Esophagus squamous epithelium (tissue), 5 donors: ENCODE data around the gene RPTOR. TPM values are rescaled to one million over a fixed set of nuclear protein-coding genes. Genes with fewer than 3 reads are reported as not detected.
"Not testable (repeated sequence)": the region's sequence is repeated elsewhere in the genome, so short reads cannot be mapped to it uniquely, and the experiment has no call there.

ENCODE experiments used
- DNase-seq: peaks from one replicate; lab custom pipeline; 2025; lab: John Stamatoyannopoulos, UW
- H3K27ac ChIP-seq, 4 donors: fragments of 200-600 bp; sonication (generic); one replicate each; pipeline ENCODE4 v1.5.1; 2016 to 2019; ENCODE audit warnings: mild to moderate bottlenecking in 1 of 4
- H3K27me3 ChIP-seq, 4 donors: fragments of 200-600 bp; sonication (generic); 1 replicate in 3 of 4; 2 replicates in 1 of 4; pipeline versions ENCODE4 v1.5.1 to v1.6.0; 2017 to 2021; ENCODE audit warnings: antibody characterized with exemption in 1 of 4
- H3K36me3 ChIP-seq, 3 donors: fragments of 200-600 bp; sonication (generic); one replicate each; pipeline ENCODE4 v1.5.1; 2016 to 2019
- H3K4me1 ChIP-seq, 3 donors: fragments of 200-600 bp; sonication (generic); one replicate each; pipeline ENCODE4 v1.5.1; 2017 to 2019
- H3K4me3 ChIP-seq, 4 donors: fragments of 200-600 bp; sonication (generic); 1 replicate in 3 of 4; 2 replicates in 1 of 4; pipeline ENCODE4 v1.5.1; 2016 to 2019; ENCODE audit warnings: mild to moderate bottlenecking in 2 of 4, moderate library complexity in 1 of 4
- H3K9me3 ChIP-seq, 3 donors: fragments of 200-600 bp; sonication (generic); one replicate each; pipeline ENCODE4 v1.5.1; 2016 to 2019
- POLR2A ChIP-seq, 4 donors: fragments of 450-650 bp; IDR thresholded peaks; one replicate each; pipeline ENCODE4 v1.6.1; 2017; ENCODE audit warnings: antibody characterized with exemption in 4 of 4, mild to moderate bottlenecking in 4 of 4, moderate library complexity in 3 of 4
- WGBS, 2 donors: methylation state at CpG; one replicate each; pipeline ENCODE4 v1.1.5; 2018; 5-methylcytosine and 5-hydroxymethylcytosine counted together
- intact Hi-C: fragments of 100-400 bp; cut with DNase I; formaldehyde crosslinking; loops from one replicate; pipeline ENCODE4 v1.15.0; 2022
- total RNA-seq, 4 donors: library from RNA; depleted of rRNA; stranded (reverse); fragments of >200 nt; gene quantifications; one replicate each; pipeline ENCODE4 v1.1.0, GENCODE V29; 2016
- TF ChIP-seq, protein P1 (sequence below), 6 experiments: fragments of 450-650 bp in 4 of 6; fragments of 200-600 bp in 2 of 6; sonication (generic) in 2 of 6; IDR thresholded peaks; one replicate each; pipeline ENCODE4 v1.5.1; 2016 to 2019; ENCODE audit warnings: antibody characterized with exemption in 6 of 6, mild to moderate bottlenecking in 4 of 6, moderate library complexity in 4 of 6
- donor health status: DM: yes; HTN: yes; CAD: no.

Gene RPTOR
- total RNA-seq, 4 donors from 2014 or later, result 11.7 to 27.8 (median 22.8) TPM

DNA sequence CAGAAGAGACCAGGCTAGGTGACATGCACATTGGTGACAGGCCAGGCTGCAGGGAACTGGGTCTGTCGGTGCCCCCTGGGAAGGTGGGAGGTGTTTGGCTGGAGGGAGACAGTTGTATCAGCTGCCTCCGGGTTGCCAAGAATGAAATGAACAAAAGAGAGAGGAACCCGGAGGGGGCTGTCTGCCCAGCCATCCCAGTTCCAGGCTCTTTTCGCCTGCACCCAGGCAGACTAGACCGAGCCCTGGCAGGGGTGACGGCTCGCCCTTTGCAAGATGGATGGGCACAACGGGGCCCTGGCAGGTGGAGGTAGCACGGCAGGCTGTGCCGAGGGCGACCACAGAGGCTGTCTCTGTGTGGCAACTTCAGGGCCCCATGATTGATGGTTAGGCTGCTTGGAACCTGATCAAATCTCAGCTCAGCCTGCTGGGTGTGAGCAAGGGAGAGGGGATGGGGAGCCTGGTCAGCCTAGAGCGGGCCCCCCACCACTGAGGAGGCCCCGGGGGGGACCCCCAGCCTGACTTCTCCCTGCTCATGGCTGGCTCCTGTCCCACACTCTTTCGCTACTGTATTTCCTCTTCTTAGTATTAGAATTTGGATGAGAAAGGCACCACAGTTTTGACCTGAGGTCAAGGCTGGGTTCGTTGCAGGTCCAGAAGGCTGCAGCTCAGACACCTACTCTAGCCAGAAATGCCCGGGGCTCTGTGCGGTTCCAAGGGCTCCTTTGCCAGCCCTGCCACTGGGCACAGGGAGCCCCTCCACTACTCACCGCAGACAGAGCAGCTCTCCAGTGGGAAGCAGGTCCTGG is 328.1 kb downstream of the RPTOR start:
- no peaks in the 10 kb centered on the region for H3K27me3 ChIP-seq
- no peak overlapping the region for H3K27ac ChIP-seq
- no peaks in the 10 kb centered on the region for H3K9me3 ChIP-seq
- H3K4me3 ChIP-seq, result no peak overlapping the region
- WGBS, 2 donors, result 64 to 71% methylated on average over 7 to 8 of the region's 18 CpGs
- intact Hi-C loops, result no loop called here
- peaks cover 0 to 23% (median 0%) of the 10 kb centered on the region in 3 donors for H3K4me1 ChIP-seq
- peaks cover 0 to 42% (median 0%) of the 10 kb centered on the region in 3 donors for H3K36me3 ChIP-seq
- no peak for TF ChIP-seq POLR2A (IDR thresholded peaks at IDR 0.05)
- TF ChIP-seq, protein P1, sequence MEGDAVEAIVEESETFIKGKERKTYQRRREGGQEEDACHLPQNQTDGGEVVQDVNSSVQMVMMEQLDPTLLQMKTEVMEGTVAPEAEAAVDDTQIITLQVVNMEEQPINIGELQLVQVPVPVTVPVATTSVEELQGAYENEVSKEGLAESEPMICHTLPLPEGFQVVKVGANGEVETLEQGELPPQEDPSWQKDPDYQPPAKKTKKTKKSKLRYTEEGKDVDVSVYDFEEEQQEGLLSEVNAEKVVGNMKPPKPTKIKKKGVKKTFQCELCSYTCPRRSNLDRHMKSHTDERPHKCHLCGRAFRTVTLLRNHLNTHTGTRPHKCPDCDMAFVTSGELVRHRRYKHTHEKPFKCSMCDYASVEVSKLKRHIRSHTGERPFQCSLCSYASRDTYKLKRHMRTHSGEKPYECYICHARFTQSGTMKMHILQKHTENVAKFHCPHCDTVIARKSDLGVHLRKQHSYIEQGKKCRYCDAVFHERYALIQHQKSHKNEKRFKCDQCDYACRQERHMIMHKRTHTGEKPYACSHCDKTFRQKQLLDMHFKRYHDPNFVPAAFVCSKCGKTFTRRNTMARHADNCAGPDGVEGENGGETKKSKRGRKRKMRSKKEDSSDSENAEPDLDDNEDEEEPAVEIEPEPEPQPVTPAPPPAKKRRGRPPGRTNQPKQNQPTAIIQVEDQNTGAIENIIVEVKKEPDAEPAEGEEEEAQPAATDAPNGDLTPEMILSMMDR (IDR thresholded peaks at IDR 0.05), result no peak
- DNase-seq, result no peak

DNA sequence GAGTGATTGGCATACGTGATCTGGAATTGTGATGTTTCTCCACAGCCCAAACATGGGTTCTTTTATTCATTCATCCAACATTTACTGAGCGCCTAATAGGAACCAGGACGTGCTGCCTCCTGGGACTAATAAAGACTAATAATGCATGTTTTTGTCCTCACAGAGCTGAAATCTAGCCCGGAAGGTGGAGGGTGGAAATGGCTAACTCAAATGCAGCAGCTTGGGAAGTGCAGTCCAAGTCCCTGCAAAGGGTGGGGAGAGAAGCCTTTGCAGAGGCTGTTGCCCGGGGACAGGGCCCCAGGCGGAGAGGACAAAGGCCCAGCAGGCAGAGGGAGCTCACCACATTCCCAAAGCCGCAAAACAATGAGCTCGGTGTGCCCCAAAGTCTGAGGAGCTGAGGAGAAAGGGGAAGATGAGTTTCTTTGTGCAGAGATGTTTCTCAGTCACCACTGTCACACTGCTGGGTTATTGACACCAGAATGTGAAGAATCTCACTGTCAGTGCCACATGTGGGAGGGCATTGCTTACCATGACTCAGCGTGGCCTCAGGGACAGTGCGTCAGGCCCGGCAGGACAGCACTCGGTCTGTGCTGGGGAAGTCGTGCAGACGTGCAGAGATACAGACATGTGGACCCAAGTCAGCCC is 328.8 kb downstream of the RPTOR start:
- TF ChIP-seq, protein P1 (IDR thresholded peaks at IDR 0.05), result no peak
- no peak for TF ChIP-seq POLR2A (IDR thresholded peaks at IDR 0.05)
- H3K4me1 ChIP-seq, result peaks cover 0 to 23% (median 0%) of the 10 kb centered on the region in 3 donors
- H3K4me3 ChIP-seq, result no peak overlapping the region
- intact Hi-C loops, result no loop called here
- no peak overlapping the region for H3K27ac ChIP-seq
- DNase-seq, result no peak
- 63 to 83% methylated on average over 8 to 14 of the region's 14 CpGs for WGBS, 2 donors
- no peaks in the 10 kb centered on the region for H3K9me3 ChIP-seq
- no peaks in the 10 kb centered on the region for H3K27me3 ChIP-seq
- peaks cover 0 to 42% (median 0%) of the 10 kb centered on the region in 3 donors for H3K36me3 ChIP-seq

DNA sequence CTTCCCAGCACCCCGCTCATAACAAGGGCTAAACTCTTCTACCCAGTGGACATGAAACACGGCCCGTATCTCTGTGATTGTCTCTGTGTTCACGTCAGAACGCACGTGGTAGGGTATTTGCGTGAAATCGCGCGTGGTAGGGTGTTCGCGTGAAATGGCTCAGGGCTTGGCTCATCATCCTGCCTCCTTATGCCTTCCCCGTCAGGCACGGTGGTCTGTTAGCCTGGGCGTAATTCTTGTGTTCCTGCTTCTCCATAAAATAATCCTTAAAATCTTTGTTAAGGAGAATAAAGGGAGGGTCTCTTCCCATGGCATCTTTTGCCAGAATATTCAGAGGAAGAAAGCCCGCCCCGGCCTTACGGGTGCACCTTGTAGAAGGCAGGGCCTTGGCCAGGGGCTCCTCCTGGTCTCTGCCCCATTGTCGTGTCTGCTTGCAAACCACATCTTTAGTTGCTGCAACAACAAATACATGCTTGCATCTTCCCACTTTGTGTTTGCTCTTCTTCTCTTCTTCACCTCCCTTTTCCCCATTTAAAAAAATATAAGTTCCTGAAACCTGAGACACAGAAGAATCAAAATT is 330.3 kb downstream of the RPTOR start:
- Histone ChIP-seq H3K4me3 (no peak overlapping the region), H3K36me3 (peaks cover 0 to 46% (median 0%) of the 10 kb centered on the region in 3 donors), H3K27ac (no peak overlapping the region), H3K27me3 (no peaks in the 10 kb centered on the region), H3K9me3 (no peaks in the 10 kb centered on the region), H3K4me1 (peaks cover 0 to 23% (median 0%) of the 10 kb centered on the region in 3 donors)
- 94 to 97% methylated on average over 18 to 19 of the region's 19 CpGs for WGBS, 2 donors
- TF ChIP-seq, protein P1 (IDR thresholded peaks at IDR 0.05), result no peak
- no peak for TF ChIP-seq POLR2A (IDR thresholded peaks at IDR 0.05)
- no peak for DNase-seq
- intact Hi-C loops, result no loop called here

DNA sequence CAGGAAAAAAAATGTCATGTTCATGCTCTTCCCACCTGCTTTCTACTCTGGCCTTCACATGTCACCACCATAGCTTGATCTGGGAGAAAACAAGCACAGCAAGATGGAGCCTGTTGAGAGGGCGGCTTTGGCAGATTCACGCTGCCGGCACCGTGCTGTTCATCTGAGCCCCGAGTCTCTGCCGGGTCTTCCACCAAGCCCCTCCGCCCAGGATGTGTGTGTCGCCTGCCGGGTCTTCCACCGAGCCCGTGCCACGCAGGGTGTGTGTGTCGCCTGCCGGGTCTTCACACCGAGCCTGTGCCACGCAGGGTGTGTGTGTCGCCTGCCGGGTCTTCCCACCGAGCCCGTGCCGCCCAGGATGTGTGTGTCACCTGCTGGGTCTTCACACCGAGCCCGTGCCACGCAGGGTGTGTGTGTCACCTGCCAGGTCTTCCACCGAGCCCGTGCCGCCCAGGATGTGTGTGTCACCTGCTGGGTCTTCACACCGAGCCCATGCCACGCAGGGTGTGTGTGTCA is 330.9 kb downstream of the RPTOR start:
- H3K27me3 ChIP-seq, H3K4me3 ChIP-seq, intact Hi-C loops, DNase-seq, H3K27ac ChIP-seq, H3K9me3 ChIP-seq: not testable (repeated sequence)
- WGBS, 2 donors, result 94 to 96% methylated on average over 6 to 13 of the region's 29 CpGs
- Histone ChIP-seq H3K4me1 (peaks cover 0 to 23% (median 0%) of the 10 kb centered on the region in 3 donors), H3K36me3 (peaks cover 0 to 52% (median 0%) of the 10 kb centered on the region in 3 donors)

DNA sequence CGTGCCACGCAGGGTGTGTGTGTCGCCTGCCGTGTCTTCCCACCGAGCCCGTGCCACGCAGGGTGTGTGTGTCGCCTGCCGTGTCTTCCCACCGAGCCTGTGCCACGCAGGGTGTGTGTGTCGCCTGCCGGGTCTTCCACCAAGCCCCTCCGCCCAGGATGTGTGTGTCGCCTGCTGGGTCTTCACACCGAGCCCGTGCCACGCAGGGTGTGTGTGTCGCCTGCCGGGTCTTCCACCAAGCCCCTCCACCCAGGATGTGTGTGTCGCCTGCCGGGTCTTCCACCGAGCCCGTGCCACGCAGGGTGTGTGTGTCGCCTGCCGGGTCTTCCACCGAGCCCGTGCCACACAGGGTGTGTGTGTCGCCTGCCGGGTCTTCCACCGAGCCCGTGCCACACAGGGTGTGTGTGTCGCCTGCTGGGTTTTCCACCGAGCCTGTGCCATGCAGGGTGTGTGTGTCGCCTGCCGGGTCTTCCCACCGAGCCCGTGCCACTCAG is 331.9 kb downstream of the RPTOR start:
- H3K4me3 ChIP-seq, intact Hi-C loops, H3K27ac ChIP-seq, DNase-seq, H3K27me3 ChIP-seq, H3K9me3 ChIP-seq: not testable (repeated sequence)
- WGBS, 2 donors, result 90 to 100% methylated on average over 5 to 26 of the region's 39 CpGs
- Histone ChIP-seq H3K36me3 (peaks cover 0 to 61% (median 0%) of the 10 kb centered on the region in 3 donors), H3K4me1 (peaks cover 0 to 19% (median 0%) of the 10 kb centered on the region in 3 donors)
